Astrocyte (in vitro differentiated cells and primary cell): ENCODE measurements around the gene TIAM2. TPM values are rescaled to one million over a fixed set of nuclear protein-coding genes. Genes with fewer than 3 reads are reported as not detected.

ENCODE experiments used
- DNase-seq: peaks from one replicate; pipeline ENCODE4 v3.0.0-alpha.2; 2010; ENCODE audit warnings: low read depth
- FAIRE-seq: peaks from 2 replicates; lab custom pipeline; 2011; peaks lifted over from hg19 to GRCh38; lab: Jason Lieb, UNC
- H2AFZ ChIP-seq: 2 replicates; pipeline ENCODE4 v1.6.0; 2012; ENCODE audit warnings: low read depth, low read length, inconsistent platforms
- H3K27ac ChIP-seq: 2 replicates; pipeline ENCODE4 v1.5.1; 2011; ENCODE audit warnings: low read depth, low read length, inconsistent platforms
- H3K27me3 ChIP-seq: 2 replicates; pipeline ENCODE4 v1.6.0; 2011; ENCODE audit warnings: low read length, inconsistent platforms; ENCODE audit not compliant: insufficient read depth
- H3K36me3 ChIP-seq: 2 replicates; pipeline ENCODE4 v1.5.1; 2011; ENCODE audit warnings: low read length, inconsistent platforms; ENCODE audit not compliant: insufficient read depth
- H3K4me1 ChIP-seq: 2 replicates; pipeline ENCODE4 v1.5.1; 2011; ENCODE audit warnings: low read length, inconsistent platforms; ENCODE audit not compliant: insufficient read depth
- H3K4me2 ChIP-seq: 2 replicates; pipeline ENCODE4 v1.6.0; 2012; ENCODE audit warnings: low read length, inconsistent platforms
- H3K4me3 ChIP-seq: 2 replicates; pipeline ENCODE4 v1.5.1; 2011; ENCODE audit warnings: low read depth, mild to moderate bottlenecking, low read length, inconsistent platforms; ENCODE audit not compliant: insufficient read depth
- H3K79me2 ChIP-seq: 2 replicates; pipeline ENCODE4 v1.6.0; 2012; ENCODE audit warnings: mild to moderate bottlenecking, low read length, inconsistent platforms; ENCODE audit not compliant: insufficient read depth
- H3K9ac ChIP-seq: 2 replicates; pipeline ENCODE4 v1.6.0; 2012; ENCODE audit warnings: mild to moderate bottlenecking, low read length, inconsistent platforms
- H3K9me3 ChIP-seq: 2 replicates; pipeline ENCODE4 v1.5.1; 2012; ENCODE audit warnings: low read depth, mild to moderate bottlenecking, low read length, inconsistent platforms; ENCODE audit not compliant: insufficient read depth
- H4K20me1 ChIP-seq: 2 replicates; pipeline ENCODE4 v1.6.0; 2012; ENCODE audit warnings: low read length, inconsistent platforms; ENCODE audit not compliant: insufficient read depth
- H3K27ac Mint-ChIP-seq: one replicate; pipeline ENCODE4 v1.8.0; 2021; ENCODE audit warnings: mild to moderate bottlenecking, mixed read lengths; ENCODE audit not compliant: unreplicated experiment
- H3K27me3 Mint-ChIP-seq: one replicate; pipeline ENCODE4 v1.8.0; 2021; ENCODE audit warnings: low read depth, mixed read lengths; ENCODE audit not compliant: unreplicated experiment
- H3K36me3 Mint-ChIP-seq: one replicate; pipeline ENCODE4 v1.8.0; 2021; ENCODE audit warnings: low read depth, mixed read lengths; ENCODE audit not compliant: unreplicated experiment
- H3K4me1 Mint-ChIP-seq: one replicate; pipeline ENCODE4 v1.8.0; 2021; ENCODE audit warnings: low read depth, mixed read lengths; ENCODE audit not compliant: unreplicated experiment
- H3K4me3 Mint-ChIP-seq: one replicate; pipeline ENCODE4 v1.8.0; 2021; ENCODE audit warnings: mild to moderate bottlenecking, moderate library complexity, mixed read lengths; ENCODE audit not compliant: unreplicated experiment
- H3K9me3 Mint-ChIP-seq: one replicate; pipeline ENCODE4 v1.8.0; 2021; ENCODE audit warnings: mild to moderate bottlenecking, mixed read lengths; ENCODE audit not compliant: unreplicated experiment
- CTCF ChIP-seq: IDR thresholded peaks from 2 replicates; pipeline ENCODE4 v1.5.1; 2011; ENCODE audit warnings: low read depth, mild to moderate bottlenecking, inconsistent platforms, low read length, moderate library complexity; ENCODE audit not compliant: insufficient read depth
- EZH2 ChIP-seq: IDR thresholded peaks from 2 replicates; pipeline ENCODE4 v1.6.1; 2012; ENCODE audit warnings: mild to moderate bottlenecking, low read length, inconsistent platforms; ENCODE audit not compliant: insufficient read depth
- total RNA-seq: library from RNA; stranded (reverse); gene quantifications from 2 replicates; pipeline ENCODE4 v1.2.1, GENCODE V29; 2021

The TIAM2 gene
- total RNA-seq, 1 donor from 2014 or later = 23.6 TPM

GRCh38 chr6:155177363-155177961, 182.3 kb downstream of the TIAM2 start:
- no peaks in the 10 kb centered on the region for H4K20me1 ChIP-seq
- no peaks in the 10 kb centered on the region for H3K9me3 Mint-ChIP-seq
- H3K36me3 ChIP-seq = no peaks in the 10 kb centered on the region
- H3K4me1 ChIP-seq = peaks cover 3% of the 10 kb centered on the region
- TF ChIP-seq CTCF (peak; percentile 79), EZH2 (no peak)
- H3K27ac Mint-ChIP-seq = no peak overlapping the region
- no peak overlapping the region for H3K9ac ChIP-seq
- DNase-seq (peak; percentile 36), FAIRE-seq (no peak)
- H3K4me1 Mint-ChIP-seq = peaks cover 19% of the 10 kb centered on the region
- H3K36me3 Mint-ChIP-seq = peaks cover 5% of the 10 kb centered on the region
- no peak overlapping the region for H3K4me2 ChIP-seq
- H3K27me3 ChIP-seq = no peaks in the 10 kb centered on the region
- H3K4me3 Mint-ChIP-seq = no peak overlapping the region
- H3K9me3 ChIP-seq = no peaks in the 10 kb centered on the region
- no peaks in the 10 kb centered on the region for H3K79me2 ChIP-seq
- H3K4me3 ChIP-seq = no peak overlapping the region
- H3K27ac ChIP-seq = no peak overlapping the region
- H3K27me3 Mint-ChIP-seq = no peaks in the 10 kb centered on the region
- no peak overlapping the region for H2AFZ ChIP-seq

- TF ChIP-seq CTCF (no peak), EZH2 (no peak)
- FAIRE-seq = no peak
Measured at GRCh38 chr6:155181498-155181897, 186.4 kb downstream of the TIAM2 start.

GRCh38 chr6:155182103-155182502, 187.0 kb downstream of the TIAM2 start:
- no peak for FAIRE-seq
- Mint-ChIP-seq H3K4me3 (no peak overlapping the region), H3K36me3 (peaks cover 2% of the 10 kb centered on the region), H3K27ac (no peak overlapping the region), H3K4me1 (peaks cover 15% of the 10 kb centered on the region), H3K9me3 (no peaks in the 10 kb centered on the region), H3K27me3 (no peaks in the 10 kb centered on the region)
- no peaks in the 10 kb centered on the region for H3K36me3 ChIP-seq
- H3K27ac ChIP-seq = no peak overlapping the region
- H3K9me3 ChIP-seq = no peaks in the 10 kb centered on the region
- DNase-seq = no peak
- no peaks in the 10 kb centered on the region for H4K20me1 ChIP-seq
- H3K4me2 ChIP-seq = no peak overlapping the region
- no peaks in the 10 kb centered on the region for H3K79me2 ChIP-seq
- no peak for TF ChIP-seq CTCF
- no peak for TF ChIP-seq EZH2
- H3K27me3 ChIP-seq = no peaks in the 10 kb centered on the region
- H3K9ac ChIP-seq = no peak overlapping the region
- peaks cover 15% of the 10 kb centered on the region for H3K4me1 ChIP-seq
- H3K4me3 ChIP-seq = no peak overlapping the region
- H2AFZ ChIP-seq = no peak overlapping the region

More at GRCh38 chr6:155181498-155181897, 186.4 kb downstream of the TIAM2 start:
- Mint-ChIP-seq H3K9me3 (no peaks in the 10 kb centered on the region), H3K27ac (no peak overlapping the region), H3K27me3 (no peaks in the 10 kb centered on the region), H3K4me3 (no peak overlapping the region), H3K4me1 (peaks cover 13% of the 10 kb centered on the region), H3K36me3 (peaks cover 2% of the 10 kb centered on the region)
- Histone ChIP-seq H3K4me3 (no peak overlapping the region), H3K4me1 (peaks cover 11% of the 10 kb centered on the region), H3K27ac (no peak overlapping the region), H2AFZ (no peak overlapping the region), H3K27me3 (no peaks in the 10 kb centered on the region), H3K9me3 (no peaks in the 10 kb centered on the region), H3K4me2 (no peak overlapping the region), H3K9ac (no peak overlapping the region), H4K20me1 (no peaks in the 10 kb centered on the region), H3K79me2 (no peaks in the 10 kb centered on the region), H3K36me3 (no peaks in the 10 kb centered on the region)
- no peak for DNase-seq
